K562 (cell line): ENCODE measurements around the gene HSPB2. TPM values are rescaled to one million over a fixed set of nuclear protein-coding genes. Genes with fewer than 3 reads are reported as not detected.
A peak's percentile ranks its signal among the peaks of the same experiment; 100 is the strongest.

ENCODE experiments used
- GTF2E2 ChIP-seq: fragments of 200-800 bp; sonication (Bioruptor generic); IDR thresholded peaks from 2 replicates; pipeline ENCODE4 v1.6.1; 2016; ENCODE audit warnings: missing genetic modification characterization, missing compliant biosample characterization
- HOMEZ ChIP-seq: fragments of 250-450 bp; sonication (Bioruptor Pico); IDR thresholded peaks from 2 replicates; pipeline ENCODE4 v1.4.0; 2020; ENCODE audit warnings: mild to moderate bottlenecking, moderate library complexity
- MXI1 ChIP-seq: IDR thresholded peaks from 2 replicates; pipeline ENCODE4 v1.6.1; 2011; ENCODE audit warnings: low read depth, mild to moderate bottlenecking, improper control_type of control experiment, low read length
- NELFE ChIP-seq: IDR thresholded peaks from 2 replicates; pipeline ENCODE4 v1.6.1; 2011; ENCODE audit warnings: mild to moderate bottlenecking; ENCODE audit not compliant: insufficient read depth, insufficient read length
- RCOR1 ChIP-seq, 2 experiments: IDR thresholded peaks; 2 replicates each; pipeline ENCODE4 v1.6.1; 2012; ENCODE audit warnings: low read depth in 2 of 2, low read length in 2 of 2, borderline replicate concordance in 1 of 2, improper control_type of control experiment in 1 of 2
- SIN3A ChIP-seq, 2 experiments: fragments of 150-350 bp in 1 of 2; IDR thresholded peaks; 2 replicates each; pipeline ENCODE4 v1.6.1; 2011 to 2016; ENCODE audit warnings: borderline replicate concordance in 2 of 2, low read depth in 2 of 2, low read length in 2 of 2, mild to moderate bottlenecking in 2 of 2, moderate library complexity in 2 of 2; ENCODE audit not compliant: control insufficient read depth in 1 of 2
- SMAD1 ChIP-seq: fragments of 150-350 bp; IDR thresholded peaks from 2 replicates; pipeline ENCODE4 v1.6.1; 2014; ENCODE audit warnings: low read length, low read depth; ENCODE audit not compliant: partially characterized antibody
- SMAD4 ChIP-seq: fragments of 250-450 bp; sonication (Bioruptor Pico); conservative IDR thresholded peaks from 2 replicates; pipeline ENCODE4 v1.8.0; 2021; ENCODE audit warnings: inconsistent platforms, mild to moderate bottlenecking, moderate library complexity
- SP1 ChIP-seq: sonication (generic); formaldehyde crosslinking; IDR thresholded peaks from 2 replicates; pipeline ENCODE4 v1.8.1; 2022; ENCODE audit warnings: mild to moderate bottlenecking, missing genetic modification reagents
- SPI1 ChIP-seq: IDR thresholded peaks from 2 replicates; pipeline ENCODE4 v1.6.1; 2011; ENCODE audit warnings: low read depth, low read length, control low read depth, borderline replicate concordance
- STAG1 ChIP-seq: sonication (generic); formaldehyde crosslinking; IDR thresholded peaks from 2 replicates; pipeline ENCODE4 v1.5.0; 2020; ENCODE audit warnings: missing genetic modification reagents, borderline replicate concordance
- VEZF1 ChIP-seq: fragments of 200-800 bp; sonication (Bioruptor generic); IDR thresholded peaks from 2 replicates; pipeline ENCODE4 v1.6.1; 2017; ENCODE audit warnings: missing genetic modification characterization, missing compliant biosample characterization
- ZNF318 ChIP-seq, 2 experiments: fragments of 450-650 bp; IDR thresholded peaks; 2 replicates each; pipeline ENCODE4 v1.6.1; 2016; ENCODE audit warnings: mild to moderate bottlenecking in 2 of 2, borderline replicate concordance in 1 of 2, low read depth in 1 of 2, moderate library complexity in 1 of 2
- ZNF431 ChIP-seq: sonication (generic); formaldehyde crosslinking; IDR thresholded peaks from 2 replicates; pipeline ENCODE4 v1.8.0; 2022; ENCODE audit warnings: mild to moderate bottlenecking, missing genetic modification reagents
- polyA plus RNA-seq, 8 experiments: library from polyadenylated mRNA; depleted of rRNA in 4 of 8; stranded (reverse) in 5 of 8; unstranded in 3 of 8; fragments of >200 nt; fragmentation: Nextera tagmentation in 2 of 8; fragmentation: Illumina TruSeq in 1 of 8; extraction: Ambion mirVana in 2 of 8; extraction: Trizol in 1 of 8; gene quantifications; 2 replicates each; pipeline versions ENCODE4 v1.2.1 to v1.2.3, GENCODE V29; 2011 to 2014; ENCODE audit warnings: inconsistent platforms in 1 of 8, missing spikeins in 1 of 8
- total RNA-seq, 7 experiments: library from RNA; depleted of rRNA in 6 of 7; stranded (reverse); fragments of >200 nt in 6 of 7; fragmentation: Illumina TruSeq in 2 of 7; extraction: Trizol in 2 of 7; gene quantifications; 2 replicates each; pipeline versions ENCODE4 v1.2.1 to v1.2.3, GENCODE V29; 2011 to 2021; ENCODE audit warnings: low replicate concordance in 1 of 7

The HSPB2 gene
- total and polyA plus RNA-seq, 9 of the 15 experiments (the other 6 are each of a cell fraction or from before 2014, with no cell fraction given), result 0.06 to 0.35 (median 0.11) TPM; not detected in 5

GRCh38 chr11:111878849-111879636, 33.5 kb upstream of the HSPB2 start, which contains the start of the genes CFAP68 and FDXACB1 (continued):
- TF ChIP-seq ZNF318 (IDR thresholded peaks at IDR 0.05; ENCODE audit: borderline replicate concordance in 1 of 2, low read depth in 1 of 2), result peak in 1 of 2 experiments; percentile 59; a peak in 1 of 4 replicates
- peak; percentile 90 for TF ChIP-seq GTF2E2 (tag)
- TF ChIP-seq SP1 (CRISPR knock-in tag), result peak; percentile 98
- peak; percentile 62 to 78; a peak in 3 of 4 replicates for TF ChIP-seq SIN3A (IDR thresholded peaks at IDR 0.05; ENCODE audit: borderline replicate concordance in 2 of 2, control insufficient read depth in 1 of 2, low read depth in 2 of 2, low read length in 2 of 2)
- TF ChIP-seq ZNF431 (CRISPR knock-in tag), result peak; percentile 23; the same call in 1 of the 2 replicates
- TF ChIP-seq SMAD4 (CRISPR knock-in tag), result peak; percentile 100
- no peak for TF ChIP-seq STAG1 (CRISPR knock-in tag)
- no peak for TF ChIP-seq HOMEZ (CRISPR knock-in tag)
- TF ChIP-seq VEZF1 (CRISPR knock-in tag), result peak; percentile 98
- 0 out of 2 replicates have a peak, but pooled peaks have one; percentile 30 for TF ChIP-seq SPI1
- TF ChIP-seq NELFE, result no peak
- peak; percentile 77; the same call in 1 of the 2 replicates for TF ChIP-seq MXI1
- peak; percentile 36 for TF ChIP-seq SMAD1
- peak in 1 of 2 experiments; percentile 21; a peak in 1 of 4 replicates for TF ChIP-seq RCOR1 (IDR thresholded peaks at IDR 0.05; ENCODE audit: borderline replicate concordance in 1 of 2, low read depth in 2 of 2, low read length in 2 of 2)
